GM12892 (cell line): Measurements from ENCODE around the gene DPP6.

Experiments used
- POLR2A ChIP-seq: IDR thresholded peaks from 2 replicates; pipeline ENCODE4 v1.6.1; 2011; ENCODE audit warnings: low read depth, low read length, control low read depth
- POLR2AphosphoS5 ChIP-seq: IDR thresholded peaks from 2 replicates; pipeline ENCODE4 v1.6.1; 2011; ENCODE audit warnings: low read depth, low read length, control low read depth
- TAF1 ChIP-seq: IDR thresholded peaks from 2 replicates; pipeline ENCODE4 v1.6.1; 2011; ENCODE audit warnings: low read depth, mild to moderate bottlenecking, control low read depth, low read length, borderline replicate concordance

GRCh38 chr7:154512121-154512833, 460.1 kb downstream of the DPP6 start:
- TF ChIP-seq POLR2A (no peak), POLR2AphosphoS5 (no peak), TAF1 (no peak)
